GM08714 (cell line): ENCODE data around the gene TEX22.
"Not testable (repeated sequence)": the region's sequence is repeated elsewhere in the genome, so short reads cannot be mapped to it uniquely, and the experiment has no call there.

ENCODE experiments used
- H3K4me3 ChIP-seq: fragments of 200-500 bp; sonication (Bioruptor generic); 2 replicates; pipeline ENCODE4 v1.5.1; 2014; ENCODE audit warnings: mild to moderate bottlenecking, low read length, inconsistent platforms
- ZNF274 ChIP-seq: IDR thresholded peaks from 2 replicates; pipeline ENCODE4 v1.6.1; 2012; ENCODE audit warnings: mild to moderate bottlenecking, low read depth, low read length

TEX22 gene

GRCh38 chr14:105358943-105359342, 39.4 kb upstream of the TEX22 start:
- TF ChIP-seq ZNF274, result no peak
- H3K4me3 ChIP-seq, result no peak overlapping the region

GRCh38 chr14:105361412-105361811, 36.9 kb upstream of the TEX22 start:
- not testable (repeated sequence) for H3K4me3 ChIP-seq

- no peak overlapping the region for H3K4me3 ChIP-seq
- TF ChIP-seq ZNF274, result no peak
Measured at GRCh38 chr14:105363847-105364708, 34.3 kb upstream of the TEX22 start.

- no peak for TF ChIP-seq ZNF274
- H3K4me3 ChIP-seq, result no peak overlapping the region
Measured at GRCh38 chr14:105365101-105365500, 33.2 kb upstream of the TEX22 start.

- H3K4me3 ChIP-seq, result no peak overlapping the region
- no peak for TF ChIP-seq ZNF274
Measured at GRCh38 chr14:105365681-105366080, 32.7 kb upstream of the TEX22 start.

- no peak overlapping the region for H3K4me3 ChIP-seq
- TF ChIP-seq ZNF274, result no peak
Measured at GRCh38 chr14:105366386-105367074, 31.8 kb upstream of the TEX22 start.

GRCh38 chr14:105367116-105368031, 31.0 kb upstream of the TEX22 start:
- no peak overlapping the region for H3K4me3 ChIP-seq
- TF ChIP-seq ZNF274, result no peak

GRCh38 chr14:105368032-105368417, 30.3 kb upstream of the TEX22 start:
- H3K4me3 ChIP-seq, result no peak overlapping the region
- TF ChIP-seq ZNF274, result no peak

GRCh38 chr14:105368426-105368825, 29.9 kb upstream of the TEX22 start:
- H3K4me3 ChIP-seq, result no peak overlapping the region
- no peak for TF ChIP-seq ZNF274

GRCh38 chr14:105368910-105369652, 29.3 kb upstream of the TEX22 start:
- no peak for TF ChIP-seq ZNF274
- no peak overlapping the region for H3K4me3 ChIP-seq

GRCh38 chr14:105369653-105370040, 28.7 kb upstream of the TEX22 start:
- TF ChIP-seq ZNF274, result no peak
- no peak overlapping the region for H3K4me3 ChIP-seq

GRCh38 chr14:105374389-105374788, 23.9 kb upstream of the TEX22 start:
- no peak for TF ChIP-seq ZNF274
- H3K4me3 ChIP-seq, result no peak overlapping the region

- no peak overlapping the region for H3K4me3 ChIP-seq
- TF ChIP-seq ZNF274, result no peak
Measured at GRCh38 chr14:105375635-105376057, 22.7 kb upstream of the TEX22 start.
